Activated B cell treated with CpG ODN at 0.5 μM for 24 hours (primary cell): ENCODE measurements around the gene DGKI. TPM values are rescaled to one million over a fixed set of nuclear protein-coding genes. Genes with fewer than 3 reads are reported as not detected.

ENCODE experiments used
- ATAC-seq: fragments of 200-7000 bp; cut with Tn5 transposase; one replicate; pipeline ENCODE4 v1.10.0; 2021; ENCODE audit warnings: low read depth, mild to moderate bottlenecking, moderate library complexity
- CTCF ChIA-PET: fragments of 350-600 bp; sonication (Branson Sonifier 250); formaldehyde crosslinking; loops from one replicate; lab custom pipeline; 2021; ENCODE audit warnings: antibody characterized with exemption; lab: Charles Lee
- POLR2A ChIA-PET: fragments of 350-600 bp; sonication (Branson Sonifier 250); formaldehyde crosslinking; loops from one replicate; lab custom pipeline; 2021; ENCODE audit warnings: antibody characterized with exemption; lab: Charles Lee
- DNase-seq: peaks from one replicate; pipeline ENCODE4 v3.0.0; 2022
- H3K27ac Mint-ChIP-seq: one replicate; pipeline ENCODE4 v1.8.0; 2020; ENCODE audit warnings: mixed read lengths
- H3K27me3 Mint-ChIP-seq: one replicate; pipeline ENCODE4 v1.8.0; 2021; ENCODE audit warnings: mixed read lengths
- H3K36me3 Mint-ChIP-seq: one replicate; pipeline ENCODE4 v1.8.0; 2021; ENCODE audit warnings: low read depth, mixed read lengths
- H3K4me1 Mint-ChIP-seq: one replicate; pipeline ENCODE4 v1.8.0; 2021; ENCODE audit warnings: mixed read lengths
- H3K4me3 Mint-ChIP-seq: one replicate; pipeline ENCODE4 v1.8.0; 2020; ENCODE audit warnings: mild to moderate bottlenecking, mixed read lengths
- H3K9me3 Mint-ChIP-seq: one replicate; pipeline ENCODE4 v1.8.0; 2020; ENCODE audit warnings: mixed read lengths
- CTCF ChIP-seq: fragments of 200-600 bp; IDR thresholded peaks from one replicate; pipeline ENCODE4 v1.8.0; 2022; ENCODE audit warnings: antibody characterized with exemption, mild to moderate bottlenecking
- intact Hi-C: fragments of 100-400 bp; cut with micrococcal nuclease; formaldehyde crosslinking; loops from one replicate; pipeline ENCODE4 v1.15.1; 2024
- total RNA-seq: library from RNA; stranded (reverse); gene quantifications from 2 replicates; pipeline ENCODE4 v1.2.3, GENCODE V29; 2022

DGKI gene
- total RNA-seq, 1 donor from 2014 or later = not detected

GRCh38 chr7:137462847-137463246 is 383.9 kb downstream of the DGKI start:
- ChIA-PET CTCF (no interaction called here), POLR2A (no interaction called here)
- Mint-ChIP-seq H3K36me3 (no peaks in the 10 kb centered on the region), H3K4me3 (no peak overlapping the region), H3K27me3 (peaks cover 1% of the 10 kb centered on the region), H3K27ac (no peak overlapping the region), H3K4me1 (no peaks in the 10 kb centered on the region), H3K9me3 (no peaks in the 10 kb centered on the region)
- DNase-seq (no peak), ATAC-seq (no peak)
- TF ChIP-seq CTCF = no peak
- intact Hi-C loops = no loop called here

- TF ChIP-seq CTCF = no peak
- Mint-ChIP-seq H3K9me3 (no peaks in the 10 kb centered on the region), H3K27ac (no peak overlapping the region), H3K4me1 (no peaks in the 10 kb centered on the region), H3K36me3 (no peaks in the 10 kb centered on the region), H3K4me3 (no peak overlapping the region), H3K27me3 (peaks cover 1% of the 10 kb centered on the region)
- ChIA-PET POLR2A (no interaction called here), CTCF (no interaction called here)
- no peak for ATAC-seq
- intact Hi-C loops = no loop called here
- DNase-seq = no peak
Measured at GRCh38 chr7:137462074-137462715, 384.6 kb downstream of the DGKI start.

DNA sequence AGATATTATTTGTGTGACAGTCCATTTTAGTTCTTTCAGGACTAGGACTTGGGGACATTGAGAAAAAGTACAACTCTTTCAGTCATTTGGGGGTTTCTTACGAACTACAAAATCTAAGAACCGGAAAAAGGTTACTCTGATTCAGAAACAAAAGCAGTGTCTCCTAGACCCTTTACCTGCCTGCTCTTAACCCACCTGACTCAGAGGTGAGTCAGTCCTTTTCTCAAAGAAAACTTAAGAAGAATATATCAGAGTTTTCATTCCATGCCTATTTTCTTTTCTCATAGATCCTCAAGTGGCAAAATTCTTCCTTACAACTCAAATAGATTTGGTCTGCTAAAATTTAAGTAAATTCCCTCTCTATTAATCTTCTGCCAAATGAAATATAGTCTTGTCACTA is 388.4 kb downstream of the DGKI start:
- H3K4me1 Mint-ChIP-seq = no peaks in the 10 kb centered on the region
- H3K36me3 Mint-ChIP-seq = no peaks in the 10 kb centered on the region
- H3K27ac Mint-ChIP-seq = no peak overlapping the region
- no peaks in the 10 kb centered on the region for H3K9me3 Mint-ChIP-seq
- no peak for DNase-seq
- no peak overlapping the region for H3K4me3 Mint-ChIP-seq
- intact Hi-C loops = loop anchor here (10.0 kb wide), 1 partner anchor 1054 kb away; no protein-coding TSS in a partner anchor
- peaks cover 1% of the 10 kb centered on the region for H3K27me3 Mint-ChIP-seq
- CTCF ChIA-PET = no interaction called here
- no peak for ATAC-seq
- no peak for TF ChIP-seq CTCF
- POLR2A ChIA-PET = no interaction called here

DNA sequence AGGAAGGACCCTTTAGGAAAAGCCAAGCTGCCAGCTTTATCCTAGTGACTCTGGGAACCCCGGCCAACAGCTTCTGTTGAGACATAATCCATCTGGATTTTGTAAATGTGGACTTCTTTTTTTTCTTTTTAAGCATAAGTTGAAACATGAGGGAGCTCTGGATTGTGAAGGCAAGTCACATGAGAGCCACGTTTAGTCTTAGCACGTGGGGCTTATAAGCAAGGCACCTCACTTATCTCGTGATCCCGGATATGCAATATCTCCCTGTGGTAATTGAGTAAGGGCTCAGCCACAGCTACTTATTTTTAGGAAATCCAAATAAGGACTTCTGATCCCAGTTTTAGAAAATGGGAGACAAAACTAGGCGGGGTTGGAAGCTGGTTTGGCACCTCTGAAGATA is 392.0 kb downstream of the DGKI start:
- H3K36me3 Mint-ChIP-seq = no peaks in the 10 kb centered on the region
- intact Hi-C loops = loop anchor here (10.0 kb wide), 1 partner anchor 1050 kb away; no protein-coding TSS in a partner anchor
- DNase-seq (no peak), ATAC-seq (no peak)
- H3K9me3 Mint-ChIP-seq = no peaks in the 10 kb centered on the region
- POLR2A ChIA-PET = no interaction called here
- no peak for TF ChIP-seq CTCF
- CTCF ChIA-PET = interaction anchor here (1.3 kb wide), 1 partner anchor 9 kb away, joined by 3 read pairs; no protein-coding TSS in a partner anchor
- peaks cover 1% of the 10 kb centered on the region for H3K27me3 Mint-ChIP-seq
- H3K4me1 Mint-ChIP-seq = no peaks in the 10 kb centered on the region
- H3K27ac Mint-ChIP-seq = no peak overlapping the region
- no peak overlapping the region for H3K4me3 Mint-ChIP-seq

- H3K27me3 Mint-ChIP-seq = no peaks in the 10 kb centered on the region
- DNase-seq = no peak
- POLR2A ChIA-PET = no interaction called here
- no peak for TF ChIP-seq CTCF
- CTCF ChIA-PET = interaction anchor here (1.3 kb wide), 1 partner anchor 9 kb away, joined by 3 read pairs; no protein-coding TSS in a partner anchor
- no peak overlapping the region for H3K27ac Mint-ChIP-seq
- H3K4me3 Mint-ChIP-seq = no peak overlapping the region
- H3K36me3 Mint-ChIP-seq = no peaks in the 10 kb centered on the region
- intact Hi-C loops = loop anchor here (10.0 kb wide), 1 partner anchor 1049 kb away; no protein-coding TSS in a partner anchor
- no peaks in the 10 kb centered on the region for H3K4me1 Mint-ChIP-seq
- no peak for ATAC-seq
- H3K9me3 Mint-ChIP-seq = no peaks in the 10 kb centered on the region
Measured at GRCh38 chr7:137454246-137454724, 392.5 kb downstream of the DGKI start.
